Hepatocyte (in vitro differentiated cells): ENCODE measurements around the gene UBE2I.

Experiments
- CTCF ChIP-seq: fragments of 200-600 bp; sonication (generic); IDR thresholded peaks from 2 replicates; pipeline ENCODE4 v1.5.1; 2016; ENCODE audit warnings: antibody characterized with exemption, mild to moderate bottlenecking; ENCODE audit not compliant: poor library complexity
- EZH2 ChIP-seq: fragments of 200-600 bp; sonication (generic); IDR thresholded peaks from 2 replicates; pipeline ENCODE4 v1.6.1; 2016; ENCODE audit warnings: antibody characterized with exemption, mild to moderate bottlenecking, borderline replicate concordance

GRCh38 chr16:1356061-1356900 is 46.8 kb downstream of the UBE2I start:
- no peak for TF ChIP-seq CTCF
- TF ChIP-seq EZH2 = no peak
